ENCODE results near the gene ALDH1B1.

Gene ALDH1B1

GRCh38 chr9:38441347-38442085, 49.0 kb downstream of the ALDH1B1 start:
- DNase-seq (ENCODE audit: low read depth), result no peak

GRCh38 chr9:38442473-38443096, 50.1 kb downstream of the ALDH1B1 start:
- no peak for DNase-seq (ENCODE audit: low read depth)

GRCh38 chr9:38443181-38443580, 50.7 kb downstream of the ALDH1B1 start:
- no peak for DNase-seq (ENCODE audit: low read depth)

- no peak for DNase-seq (ENCODE audit: low read depth)
These were observed 51.1 kb downstream of the ALDH1B1 start for GRCh38 chr9:38443597-38443996.

- no peak for DNase-seq (ENCODE audit: low read depth)
These were observed 52.9 kb downstream of the ALDH1B1 start for GRCh38 chr9:38445154-38446043.

GRCh38 chr9:38447703-38448102, 55.2 kb downstream of the ALDH1B1 start:
- DNase-seq (ENCODE audit: low read depth), result no peak
